SK-N-SH (cell line): ENCODE results near the gene UBL4B. TPM values are rescaled to one million over a fixed set of nuclear protein-coding genes. Genes with fewer than 3 reads are reported as not detected.

Experiments used
- CTCF ChIA-PET: fragments of 300-600, 350-600 bp; formaldehyde crosslinking; extraction: SDS; loops from one replicate; lab custom pipeline; 2021; lab: Yijun Ruan, JAX
- POLR2A ChIA-PET: fragments of 350-600 bp; sonication (Branson Sonifier 250); formaldehyde crosslinking; extraction: SDS; loops from one replicate; lab custom pipeline; 2020; ENCODE audit warnings: antibody characterized with exemption, inconsistent platforms; lab: Yijun Ruan, JAX
- DNase-seq: peaks from one replicate; pipeline ENCODE4 v3.0.0; 2012
- H2AFZ ChIP-seq: fragments of 200-600 bp; sonication (generic); 2 replicates; pipeline ENCODE4 v1.8.1; 2016; ENCODE audit warnings: antibody characterized with exemption, mild to moderate bottlenecking, low read depth
- H3F3A ChIP-seq: fragments of 200-600 bp; sonication (generic); replicated peaks from 2 replicates; pipeline ENCODE3; 2016; ENCODE audit warnings: antibody characterized with exemption, mild to moderate bottlenecking; ENCODE audit not compliant: insufficient read depth
- H3K27ac ChIP-seq, 2 experiments: fragments of 200-500 bp in 1 of 2; fragments of 200-600 bp in 1 of 2; sonication (Bioruptor generic) in 1 of 2; sonication (generic), shearing (Covaris generic) in 1 of 2; 2 replicates each; pipeline versions ENCODE4 v1.5.1 to v1.6.1; 2014 to 2016; ENCODE audit warnings: low read depth in 2 of 2, inconsistent platforms in 1 of 2, low read length in 1 of 2, mild to moderate bottlenecking in 1 of 2, mixed read lengths in 1 of 2
- H3K27me3 ChIP-seq: fragments of 200-600 bp; sonication (generic), shearing (Covaris generic); 2 replicates; pipeline ENCODE4 v1.6.1; 2016; ENCODE audit warnings: mixed run types; ENCODE audit not compliant: insufficient read depth
- H3K36me3 ChIP-seq, 2 experiments: fragments of 200-500 bp in 1 of 2; fragments of 200-600 bp in 1 of 2; sonication (Bioruptor generic) in 1 of 2; sonication (generic) in 1 of 2; replicated peaks in 1 of 2; 2 replicates each; pipeline versions ENCODE3 to v1.5.1; 2014 to 2016; ENCODE audit warnings: low read length in 1 of 2, mild to moderate bottlenecking in 1 of 2; ENCODE audit not compliant: insufficient read depth in 2 of 2, control insufficient read depth in 1 of 2
- H3K4me1 ChIP-seq, 2 experiments: fragments of 200-500 bp in 1 of 2; fragments of 200-600 bp in 1 of 2; sonication (Bioruptor generic) in 1 of 2; sonication (generic), shearing (Covaris generic) in 1 of 2; 2 replicates each; pipeline versions ENCODE4 v1.5.1 to v1.6.1; 2014 to 2016; ENCODE audit warnings: low read depth in 1 of 2, low read length in 1 of 2, mixed run types in 1 of 2; ENCODE audit not compliant: insufficient read depth in 2 of 2, control insufficient read depth in 1 of 2
- H3K4me2 ChIP-seq: fragments of 200-600 bp; sonication (generic), shearing (Covaris generic); 2 replicates; pipeline ENCODE4 v1.6.1; 2017; ENCODE audit warnings: mixed run types
- H3K4me3 ChIP-seq, 2 experiments: fragments of 200-500 bp in 1 of 2; fragments of 200-600 bp in 1 of 2; sonication (Bioruptor generic) in 1 of 2; sonication (generic), shearing (Covaris generic) in 1 of 2; 2 replicates each; pipeline versions ENCODE4 v1.5.1 to v1.8.1; 2014 to 2016; ENCODE audit warnings: low read depth in 2 of 2, inconsistent platforms in 1 of 2, low read length in 1 of 2, mild to moderate bottlenecking in 1 of 2, mixed read lengths in 1 of 2, moderate library complexity in 1 of 2
- H3K79me2 ChIP-seq: fragments of 200-600 bp; sonication (generic); 2 replicates; pipeline ENCODE4 v1.8.1; 2017; ENCODE audit warnings: mild to moderate bottlenecking; ENCODE audit not compliant: insufficient read depth
- H3K9ac ChIP-seq: fragments of 200-600 bp; sonication (generic); 2 replicates; pipeline ENCODE4 v1.6.1; 2017; ENCODE audit warnings: mixed run types
- H3K9me2 ChIP-seq: fragments of 200-600 bp; sonication (generic); 2 replicates; pipeline ENCODE4 v1.6.1; 2017; ENCODE audit warnings: mixed run types
- H3K9me3 ChIP-seq: fragments of 200-600 bp; sonication (generic); 2 replicates; pipeline ENCODE4 v1.6.1; 2017; ENCODE audit warnings: mixed run types, mild to moderate bottlenecking, moderate library complexity
- H4K20me1 ChIP-seq: fragments of 200-600 bp; sonication (generic); 2 replicates; pipeline ENCODE4 v1.6.1; 2017; ENCODE audit warnings: mild to moderate bottlenecking, mixed run types; ENCODE audit not compliant: insufficient read depth
- CHD2 ChIP-seq: fragments of 150-350 bp; IDR thresholded peaks from 2 replicates; pipeline ENCODE4 v1.6.1; 2018; ENCODE audit warnings: low read length; ENCODE audit not compliant: partially characterized antibody
- ELF1 ChIP-seq: IDR thresholded peaks from 2 replicates; pipeline ENCODE4 v1.4.0; 2012
- EZH2phosphoT487 ChIP-seq: fragments of 200-600 bp; sonication (generic); IDR thresholded peaks from 2 replicates; pipeline ENCODE4 v1.6.1; 2017; ENCODE audit warnings: low read depth, mixed run types, mild to moderate bottlenecking, antibody characterized with exemption, moderate library complexity, borderline replicate concordance
- FOSL2 ChIP-seq: IDR thresholded peaks from 2 replicates; pipeline ENCODE4 v1.4.0; 2012; ENCODE audit warnings: low read depth, mild to moderate bottlenecking, moderate library complexity, borderline replicate concordance
- FOXJ3 ChIP-seq: sonication (generic); formaldehyde crosslinking; IDR thresholded peaks from 2 replicates; pipeline ENCODE4 v1.5.1; 2020; ENCODE audit warnings: mild to moderate bottlenecking, missing genetic modification reagents
- FOXM1 ChIP-seq: IDR thresholded peaks from 2 replicates; pipeline ENCODE4 v1.4.0; 2012; ENCODE audit warnings: low read depth, mild to moderate bottlenecking
- NRF1 ChIP-seq: IDR thresholded peaks from 2 replicates; pipeline ENCODE4 v1.6.1; 2012; ENCODE audit warnings: low read depth, mild to moderate bottlenecking, low read length
- POLR2AphosphoS5 ChIP-seq: IDR thresholded peaks from 2 replicates; pipeline ENCODE4 v1.6.1; 2012; ENCODE audit warnings: low read depth, low read length
- RCOR1 ChIP-seq: fragments of 150-350 bp; IDR thresholded peaks from 2 replicates; pipeline ENCODE4 v1.6.1; 2017; ENCODE audit warnings: antibody characterized with exemption, low read length
- RFX5 ChIP-seq: IDR thresholded peaks from 2 replicates; pipeline ENCODE4 v1.6.1; 2012; ENCODE audit warnings: mild to moderate bottlenecking, improper control_type of control experiment, low read length
- RXRA ChIP-seq: IDR thresholded peaks from 2 replicates; pipeline ENCODE4 v1.4.0; 2012; ENCODE audit warnings: low read depth, mild to moderate bottlenecking, borderline replicate concordance
- SIN3A ChIP-seq: IDR thresholded peaks from 2 replicates; pipeline ENCODE4 v1.6.1; 2012; ENCODE audit warnings: low read depth, mild to moderate bottlenecking, low read length, moderate library complexity, borderline replicate concordance
- TAF1 ChIP-seq: IDR thresholded peaks from 2 replicates; pipeline ENCODE4 v1.6.1; 2012; ENCODE audit warnings: low read depth, mild to moderate bottlenecking, low read length, moderate library complexity, borderline replicate concordance
- TCF12 ChIP-seq: IDR thresholded peaks from 2 replicates; pipeline ENCODE4 v1.4.0; 2012
- TEAD4 ChIP-seq: IDR thresholded peaks from 2 replicates; pipeline ENCODE4 v1.4.0; 2012; ENCODE audit warnings: mild to moderate bottlenecking, borderline replicate concordance; ENCODE audit not compliant: insufficient read depth
- YY1 ChIP-seq: IDR thresholded peaks from 2 replicates; pipeline ENCODE4 v1.4.0; 2012; ENCODE audit warnings: low read depth, mild to moderate bottlenecking
- WGBS: methylation state at CpG from one replicate; pipeline ENCODE4 v1.1.6; 2017; ENCODE audit warnings: low lambda C conversion rate; 5-methylcytosine and 5-hydroxymethylcytosine counted together
- polyA plus RNA-seq, 3 experiments: library from polyadenylated mRNA; depleted of rRNA; stranded (reverse); fragments of >200 nt; gene quantifications; 2 replicates each; pipeline ENCODE4 v1.2.3, GENCODE V29; 2012
- TF ChIP-seq, protein P1 (sequence below): IDR thresholded peaks from 2 replicates; pipeline ENCODE4 v1.6.1; 2012; ENCODE audit warnings: mild to moderate bottlenecking, low read depth, low read length, moderate library complexity
- TF ChIP-seq, protein P2 (sequence below): IDR thresholded peaks from 2 replicates; pipeline ENCODE4 v1.4.0; 2012; ENCODE audit warnings: low read depth, borderline replicate concordance
- TF ChIP-seq, protein P3 (sequence below): fragments of 150-350 bp; IDR thresholded peaks from 2 replicates; pipeline ENCODE4 v1.6.1; 2016; ENCODE audit warnings: mild to moderate bottlenecking, low read depth, low read length
- TF ChIP-seq, protein P4 (sequence below): IDR thresholded peaks from 2 replicates; pipeline ENCODE4 v1.4.0; 2012; ENCODE audit warnings: low read depth

The UBL4B gene
- polyA plus RNA-seq, 1 of the 3 experiments (the other 2 are of a cell fraction): not detected

DNA sequence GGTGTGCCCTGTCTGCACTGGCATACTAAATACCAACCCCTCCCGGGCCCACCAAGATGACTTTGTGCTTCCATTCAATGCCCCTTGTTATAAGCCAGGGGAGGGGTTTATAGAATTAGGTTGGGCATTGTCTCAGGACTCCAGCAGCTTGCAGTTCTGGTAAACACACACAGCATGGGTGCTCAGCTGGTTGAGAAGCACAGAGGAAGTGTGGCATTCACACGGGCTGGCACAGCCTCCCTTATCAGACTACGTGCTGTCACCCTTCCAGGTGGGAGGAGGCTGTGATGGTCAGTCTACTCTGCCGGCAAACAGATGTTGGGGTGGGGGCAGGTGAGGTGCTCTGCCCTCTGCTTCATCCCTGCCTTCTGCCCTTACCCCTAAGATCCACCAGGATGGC is 23.0 kb downstream of the UBL4B start:
- H3K4me2 ChIP-seq: no peak overlapping the region
- TF ChIP-seq TAF1 (no peak), TEAD4 (no peak), FOSL2 (no peak), SIN3A (no peak), TCF12 (no peak), RCOR1 (no peak), NRF1 (no peak), CHD2 (no peak), YY1 (no peak), POLR2AphosphoS5 (no peak), EZH2phosphoT487 (no peak), FOXM1 (no peak), RXRA (no peak), RFX5 (no peak)
- TF ChIP-seq, protein P1, sequence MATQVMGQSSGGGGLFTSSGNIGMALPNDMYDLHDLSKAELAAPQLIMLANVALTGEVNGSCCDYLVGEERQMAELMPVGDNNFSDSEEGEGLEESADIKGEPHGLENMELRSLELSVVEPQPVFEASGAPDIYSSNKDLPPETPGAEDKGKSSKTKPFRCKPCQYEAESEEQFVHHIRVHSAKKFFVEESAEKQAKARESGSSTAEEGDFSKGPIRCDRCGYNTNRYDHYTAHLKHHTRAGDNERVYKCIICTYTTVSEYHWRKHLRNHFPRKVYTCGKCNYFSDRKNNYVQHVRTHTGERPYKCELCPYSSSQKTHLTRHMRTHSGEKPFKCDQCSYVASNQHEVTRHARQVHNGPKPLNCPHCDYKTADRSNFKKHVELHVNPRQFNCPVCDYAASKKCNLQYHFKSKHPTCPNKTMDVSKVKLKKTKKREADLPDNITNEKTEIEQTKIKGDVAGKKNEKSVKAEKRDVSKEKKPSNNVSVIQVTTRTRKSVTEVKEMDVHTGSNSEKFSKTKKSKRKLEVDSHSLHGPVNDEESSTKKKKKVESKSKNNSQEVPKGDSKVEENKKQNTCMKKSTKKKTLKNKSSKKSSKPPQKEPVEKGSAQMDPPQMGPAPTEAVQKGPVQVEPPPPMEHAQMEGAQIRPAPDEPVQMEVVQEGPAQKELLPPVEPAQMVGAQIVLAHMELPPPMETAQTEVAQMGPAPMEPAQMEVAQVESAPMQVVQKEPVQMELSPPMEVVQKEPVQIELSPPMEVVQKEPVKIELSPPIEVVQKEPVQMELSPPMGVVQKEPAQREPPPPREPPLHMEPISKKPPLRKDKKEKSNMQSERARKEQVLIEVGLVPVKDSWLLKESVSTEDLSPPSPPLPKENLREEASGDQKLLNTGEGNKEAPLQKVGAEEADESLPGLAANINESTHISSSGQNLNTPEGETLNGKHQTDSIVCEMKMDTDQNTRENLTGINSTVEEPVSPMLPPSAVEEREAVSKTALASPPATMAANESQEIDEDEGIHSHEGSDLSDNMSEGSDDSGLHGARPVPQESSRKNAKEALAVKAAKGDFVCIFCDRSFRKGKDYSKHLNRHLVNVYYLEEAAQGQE: no peak
- TF ChIP-seq, all 33 proteins: peak for 0
- no peak overlapping the region for H2AFZ ChIP-seq
- ChIA-PET CTCF (interaction anchor here (0.7 to 4.7 kb wide), 5 partner anchors 11 to 34 kb away, joined by 3 to 23 read pairs (median 4); no protein-coding TSS in a partner anchor), POLR2A (no interaction called here)
- 50% methylated on average over 4 of the region's 4 CpGs for WGBS
- H3K27ac ChIP-seq: no peak overlapping the region
- no peaks in the 10 kb centered on the region for H3K9me2 ChIP-seq
- peaks cover 20% of the 10 kb centered on the region; the same call in 1 of the 2 replicates for H3K27me3 ChIP-seq
- no peaks in the 10 kb centered on the region for H3K79me2 ChIP-seq
- H4K20me1 ChIP-seq: no peaks in the 10 kb centered on the region
- no peaks in the 10 kb centered on the region for H3F3A ChIP-seq
- no peak for DNase-seq
- no peaks in the 10 kb centered on the region for H3K9me3 ChIP-seq
- H3K4me1 ChIP-seq: peaks cover 0 to 33% of the 10 kb centered on the region in 2 experiments; a peak in 1 of 4 replicates
- H3K4me3 ChIP-seq: no peak overlapping the region
- no peaks in the 10 kb centered on the region for H3K36me3 ChIP-seq
- H3K9ac ChIP-seq: no peak overlapping the region

DNA sequence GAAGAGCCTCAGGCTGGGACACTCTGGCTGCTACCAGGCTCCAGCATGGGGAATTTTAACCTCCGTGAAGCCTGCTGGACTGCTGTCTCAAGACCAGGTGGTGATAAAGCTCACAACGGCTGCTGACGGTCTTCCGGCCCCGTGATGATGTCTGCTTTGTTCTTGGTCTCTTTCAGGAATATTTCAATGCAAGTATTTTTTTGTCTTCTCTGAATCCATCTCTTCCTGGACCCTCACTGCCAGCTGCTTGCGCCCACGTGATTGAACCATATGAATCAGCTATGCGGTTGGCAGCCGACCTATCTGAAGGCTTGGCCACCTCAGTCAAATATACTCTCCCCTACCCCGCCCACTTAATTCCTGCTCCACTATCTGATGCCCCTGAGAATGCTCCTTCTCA is 23.4 kb downstream of the UBL4B start:
- H3F3A ChIP-seq: no peaks in the 10 kb centered on the region
- H3K4me1 ChIP-seq: peaks cover 0 to 33% of the 10 kb centered on the region in 2 experiments; a peak in 1 of 4 replicates
- H3K9me3 ChIP-seq: no peaks in the 10 kb centered on the region
- H3K9me2 ChIP-seq: no peaks in the 10 kb centered on the region
- no peaks in the 10 kb centered on the region for H3K79me2 ChIP-seq
- no peaks in the 10 kb centered on the region for H3K36me3 ChIP-seq
- peaks cover 20% of the 10 kb centered on the region; the same call in 1 of the 2 replicates for H3K27me3 ChIP-seq
- no peak overlapping the region for H3K9ac ChIP-seq
- WGBS: 85% methylated on average over 10 of the region's 10 CpGs
- H3K27ac ChIP-seq: no peak overlapping the region
- no peak overlapping the region for H2AFZ ChIP-seq
- no peak for DNase-seq
- H3K4me2 ChIP-seq: no peak overlapping the region
- no peak overlapping the region for H3K4me3 ChIP-seq
- no peaks in the 10 kb centered on the region for H4K20me1 ChIP-seq
- ChIA-PET POLR2A (interaction anchor here (1.0 kb wide), 1 partner anchor 9 kb away, joined by 3 read pairs; no protein-coding TSS in a partner anchor), CTCF (interaction anchor here (0.7 to 4.7 kb wide), 6 partner anchors 11 to 81 kb away, joined by 3 to 23 read pairs (median 4); no protein-coding TSS in a partner anchor)
- TF ChIP-seq FOXM1 (no peak), SIN3A (no peak), EZH2phosphoT487 (no peak), ELF1 (no peak), TAF1 (no peak), TCF12 (no peak), FOXJ3 (no peak)
- TF ChIP-seq, protein P2, sequence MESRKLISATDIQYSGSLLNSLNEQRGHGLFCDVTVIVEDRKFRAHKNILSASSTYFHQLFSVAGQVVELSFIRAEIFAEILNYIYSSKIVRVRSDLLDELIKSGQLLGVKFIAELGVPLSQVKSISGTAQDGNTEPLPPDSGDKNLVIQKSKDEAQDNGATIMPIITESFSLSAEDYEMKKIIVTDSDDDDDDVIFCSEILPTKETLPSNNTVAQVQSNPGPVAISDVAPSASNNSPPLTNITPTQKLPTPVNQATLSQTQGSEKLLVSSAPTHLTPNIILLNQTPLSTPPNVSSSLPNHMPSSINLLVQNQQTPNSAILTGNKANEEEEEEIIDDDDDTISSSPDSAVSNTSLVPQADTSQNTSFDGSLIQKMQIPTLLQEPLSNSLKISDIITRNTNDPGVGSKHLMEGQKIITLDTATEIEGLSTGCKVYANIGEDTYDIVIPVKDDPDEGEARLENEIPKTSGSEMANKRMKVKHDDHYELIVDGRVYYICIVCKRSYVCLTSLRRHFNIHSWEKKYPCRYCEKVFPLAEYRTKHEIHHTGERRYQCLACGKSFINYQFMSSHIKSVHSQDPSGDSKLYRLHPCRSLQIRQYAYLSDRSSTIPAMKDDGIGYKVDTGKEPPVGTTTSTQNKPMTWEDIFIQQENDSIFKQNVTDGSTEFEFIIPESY: no peak
- TF ChIP-seq, protein P3, sequence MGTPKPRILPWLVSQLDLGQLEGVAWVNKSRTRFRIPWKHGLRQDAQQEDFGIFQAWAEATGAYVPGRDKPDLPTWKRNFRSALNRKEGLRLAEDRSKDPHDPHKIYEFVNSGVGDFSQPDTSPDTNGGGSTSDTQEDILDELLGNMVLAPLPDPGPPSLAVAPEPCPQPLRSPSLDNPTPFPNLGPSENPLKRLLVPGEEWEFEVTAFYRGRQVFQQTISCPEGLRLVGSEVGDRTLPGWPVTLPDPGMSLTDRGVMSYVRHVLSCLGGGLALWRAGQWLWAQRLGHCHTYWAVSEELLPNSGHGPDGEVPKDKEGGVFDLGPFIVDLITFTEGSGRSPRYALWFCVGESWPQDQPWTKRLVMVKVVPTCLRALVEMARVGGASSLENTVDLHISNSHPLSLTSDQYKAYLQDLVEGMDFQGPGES: no peak
- TF ChIP-seq, protein P4, sequence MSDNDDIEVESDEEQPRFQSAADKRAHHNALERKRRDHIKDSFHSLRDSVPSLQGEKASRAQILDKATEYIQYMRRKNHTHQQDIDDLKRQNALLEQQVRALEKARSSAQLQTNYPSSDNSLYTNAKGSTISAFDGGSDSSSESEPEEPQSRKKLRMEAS: no peak
